ENCODE results near the gene RASSF3. TPM values are rescaled to one million over a fixed set of nuclear protein-coding genes. Genes with fewer than 3 reads are reported as not detected.
A peak's percentile ranks its signal among the peaks of the same experiment; 100 is the strongest.

Gene RASSF3
- polyA plus RNA-seq, 3 donors, result 6.6 to 77.9 (median 14.5) TPM

GRCh38 chr12:64608901-64609535 lies 1.3 kb upstream of the RASSF3 start:
- H3K27me3 ChIP-seq (ENCODE audit: control insufficient read depth in 2 of 2, insufficient read depth in 2 of 2, low read length in 2 of 2), result no peaks in the 10 kb centered on the region
- Mint-ChIP-seq H3K36me3 (peaks cover 10 to 19% of the 10 kb centered on the region in 2 donors), H3K4me3 (peak overlapping the region; percentile 96 to 98), H3K9me3 (no peaks in the 10 kb centered on the region), H3K27me3 (ENCODE audit: low read depth in 3 of 3) (peaks cover 0 to 1% (median 1%) of the 10 kb centered on the region in 3 donors), H3K27ac (peak overlapping the region; percentile 81 to 98 (median 96)), H3K4me1 (peaks cover 33% of the 10 kb centered on the region)
- intact Hi-C loops (cut with micrococcal nuclease), result no loop called here
- H3K4me2 ChIP-seq (replicated peaks; ENCODE audit: extremely low read depth, low read length, poor library complexity, severe bottlenecking), result peak overlapping the region; percentile 84
- peak overlapping the region; percentile 64 to 98 (median 64) for H3K4me3 ChIP-seq (replicated peaks in 1 of 3; ENCODE audit: low read depth in 2 of 3, low read length in 3 of 3)
- H3K9ac ChIP-seq (ENCODE audit: insufficient read depth, low read length, poor library complexity, severe bottlenecking), result peak overlapping the region; percentile 92
- peak overlapping the region; percentile 65 for H2AFZ ChIP-seq (ENCODE audit: insufficient read depth, low read depth, low read length, poor library complexity, severe bottlenecking)
- H3K79me2 ChIP-seq (ENCODE audit: insufficient read depth, low read length), result peaks cover 44% of the 10 kb centered on the region
- TF ChIP-seq CTCF (IDR thresholded peaks at IDR 0.05), result no peak
- peak; percentile 54 to 85 (median 82) for DNase-seq
- peaks cover 34% of the 10 kb centered on the region for H4K20me1 ChIP-seq (ENCODE audit: insufficient read depth, low read length)
- peaks cover 30 to 42% of the 10 kb centered on the region in 2 donors for H3K4me1 ChIP-seq (ENCODE audit: control insufficient read depth in 1 of 2, insufficient read depth in 2 of 2, low read length in 2 of 2)
- WGBS (ENCODE audit: insufficient coverage), result 0% methylated on average over 4 of the region's 16 CpGs
- H3K9me3 ChIP-seq (replicated peaks in 1 of 2; ENCODE audit: control insufficient read depth in 1 of 2, insufficient read depth in 1 of 2, low read length in 2 of 2), result no peaks in the 10 kb centered on the region
- H3K36me3 ChIP-seq (replicated peaks in 1 of 2; ENCODE audit: control insufficient read depth in 1 of 2, insufficient read depth in 2 of 2, low read length in 2 of 2), result peaks cover 0 to 6% of the 10 kb centered on the region in 2 donors
- H3K27ac ChIP-seq (ENCODE audit: low read depth in 1 of 2, low read length in 2 of 2), result peak overlapping the region; percentile 77 to 95

DNA sequence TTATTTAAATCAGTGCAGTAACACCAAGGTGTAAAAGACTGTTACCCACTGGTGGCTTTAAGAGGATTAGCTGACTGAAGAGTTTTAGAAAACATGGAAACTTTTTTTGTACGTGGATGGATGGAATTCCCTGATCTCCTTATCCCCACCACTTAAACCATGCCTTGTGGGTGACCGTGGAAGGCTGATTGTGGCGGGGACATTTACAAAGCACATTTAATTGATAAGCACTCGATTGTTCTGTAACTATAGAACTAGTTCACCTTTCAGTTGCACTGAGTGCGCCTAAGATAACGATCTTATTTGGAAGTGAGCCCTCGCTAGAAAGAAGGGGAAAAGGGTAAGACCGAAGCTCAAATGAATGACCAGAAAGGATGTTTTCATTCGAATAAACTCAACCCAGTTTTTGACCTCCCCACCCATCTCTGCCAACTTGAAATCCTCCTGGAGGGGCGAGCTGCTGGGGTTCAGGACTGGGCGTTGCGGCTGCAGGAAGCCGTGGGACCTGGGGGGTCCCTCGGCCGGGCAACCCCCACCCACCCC lies 688 bp upstream of the RASSF3 start:
- H3K9ac ChIP-seq (ENCODE audit: insufficient read depth, low read length, poor library complexity, severe bottlenecking), result peak overlapping the region; percentile 92
- Mint-ChIP-seq H3K36me3 (peaks cover 14 to 25% of the 10 kb centered on the region in 2 donors), H3K27me3 (ENCODE audit: low read depth in 3 of 3) (peaks cover 0 to 1% (median 1%) of the 10 kb centered on the region in 3 donors), H3K4me3 (peak overlapping the region; percentile 96 to 98), H3K9me3 (no peaks in the 10 kb centered on the region), H3K4me1 (peaks cover 37% of the 10 kb centered on the region), H3K27ac (peak overlapping the region; percentile 81 to 98 (median 96))
- H3K4me3 ChIP-seq (replicated peaks in 1 of 3; ENCODE audit: low read depth in 2 of 3, low read length in 3 of 3), result peak overlapping the region; percentile 64 to 98 (median 64)
- H3K36me3 ChIP-seq (replicated peaks in 1 of 2; ENCODE audit: control insufficient read depth in 1 of 2, insufficient read depth in 2 of 2, low read length in 2 of 2), result peaks cover 0 to 12% of the 10 kb centered on the region in 2 donors
- H2AFZ ChIP-seq (ENCODE audit: insufficient read depth, low read depth, low read length, poor library complexity, severe bottlenecking), result peak overlapping the region; percentile 65
- H3K9me3 ChIP-seq (replicated peaks in 1 of 2; ENCODE audit: control insufficient read depth in 1 of 2, insufficient read depth in 1 of 2, low read length in 2 of 2), result no peaks in the 10 kb centered on the region
- H3K4me1 ChIP-seq (ENCODE audit: control insufficient read depth in 1 of 2, insufficient read depth in 2 of 2, low read length in 2 of 2), result peaks cover 36 to 48% of the 10 kb centered on the region in 2 donors
- H3K4me2 ChIP-seq (replicated peaks; ENCODE audit: extremely low read depth, low read length, poor library complexity, severe bottlenecking), result peak overlapping the region; percentile 84
- peak overlapping the region; percentile 77 to 95 for H3K27ac ChIP-seq (ENCODE audit: low read depth in 1 of 2, low read length in 2 of 2)
- intact Hi-C loops (cut with micrococcal nuclease), result loop anchor here (2.0 to 5.0 kb wide), 6 partner anchors 13 to 148 kb away; partner anchors contain the start of gene GNS (in 1 of the 2)
- peaks cover 40% of the 10 kb centered on the region for H4K20me1 ChIP-seq (ENCODE audit: insufficient read depth, low read length)
- DNase-seq, result no peak
- no peak for TF ChIP-seq CTCF (IDR thresholded peaks at IDR 0.05)
- H3K27me3 ChIP-seq (ENCODE audit: control insufficient read depth in 2 of 2, insufficient read depth in 2 of 2, low read length in 2 of 2), result no peaks in the 10 kb centered on the region
- 0% methylated on average over 5 of the region's 15 CpGs for WGBS (ENCODE audit: insufficient coverage)
- peaks cover 50% of the 10 kb centered on the region for H3K79me2 ChIP-seq (ENCODE audit: insufficient read depth, low read length)

All from CD14-positive monocyte (primary cell).